HG02678 (cell line): Measurements from ENCODE around the gene PRR5.
A peak's percentile ranks its signal among the peaks of the same experiment; 100 is the strongest.
"Not testable (repeated sequence)": the region's sequence is repeated elsewhere in the genome, so short reads cannot be mapped to it uniquely, and the experiment has no call there.

Source experiments
- ATAC-seq: cut with Tn5 transposase; IDR thresholded peaks from one replicate; pipeline ENCODE4 v1.9.1; 2021; ENCODE audit warnings: mild to moderate bottlenecking, moderate library complexity; ENCODE audit not compliant: unreplicated experiment

Gene PRR5

GRCh38 chr22:44701824-44702478 is at the start of gene PRR5:
PRR5 (plus strand) TSS chr22:44702204; CDS start chr22:44702475, 271 bp downstream.
- peak; percentile 78 for ATAC-seq

- ATAC-seq: not testable (repeated sequence)
These were observed 49.1 kb upstream of the PRR5 start for GRCh38 chr22:44652866-44653265.

- ATAC-seq: no peak
These were observed 43.6 kb upstream of the PRR5 start for GRCh38 chr22:44658311-44658953.

- ATAC-seq: no peak
These were observed 42.9 kb upstream of the PRR5 start for GRCh38 chr22:44659140-44659539.

GRCh38 chr22:44660051-44660830 is 41.8 kb upstream of the PRR5 start:
- ATAC-seq: no peak

- no peak for ATAC-seq
These were observed 40.9 kb upstream of the PRR5 start for GRCh38 chr22:44661070-44661469.

- ATAC-seq: no peak
These were observed 40.1 kb upstream of the PRR5 start for GRCh38 chr22:44661659-44662569.

GRCh38 chr22:44663256-44663999 is 38.6 kb upstream of the PRR5 start:
- no peak for ATAC-seq

GRCh38 chr22:44664149-44664548 is 37.9 kb upstream of the PRR5 start:
- no peak for ATAC-seq

- ATAC-seq: no peak
These were observed 36.9 kb upstream of the PRR5 start for GRCh38 chr22:44665115-44665514.

GRCh38 chr22:44666207-44666585 is 35.8 kb upstream of the PRR5 start:
- no peak for ATAC-seq

- ATAC-seq: no peak
These were observed 34.7 kb upstream of the PRR5 start for GRCh38 chr22:44667276-44667675.

- no peak for ATAC-seq
These were observed 34.2 kb upstream of the PRR5 start for GRCh38 chr22:44667829-44668189.

GRCh38 chr22:44668190-44668885 is 33.7 kb upstream of the PRR5 start:
- no peak for ATAC-seq

- no peak for ATAC-seq
These were observed 33.0 kb upstream of the PRR5 start for GRCh38 chr22:44668886-44669521.

- no peak for ATAC-seq
These were observed 32.4 kb upstream of the PRR5 start for GRCh38 chr22:44669561-44669976.

- ATAC-seq: no peak
These were observed 31.6 kb upstream of the PRR5 start for GRCh38 chr22:44670220-44670988.

GRCh38 chr22:44671742-44672141 is 30.3 kb upstream of the PRR5 start:
- no peak for ATAC-seq
